ENCODE results near the gene CEP162. TPM values are rescaled to one million over a fixed set of nuclear protein-coding genes. Genes with fewer than 3 reads are reported as not detected.
"Not testable (repeated sequence)": the region's sequence is repeated elsewhere in the genome, so short reads cannot be mapped to it uniquely, and the experiment has no call there.

CEP162 gene
- total and polyA plus RNA-seq, 5 experiments from 2014 or later = 2.4 to 9.4 (median 7.7) TPM

GRCh38 chr6:84089081-84089480 is 138.4 kb downstream of the CEP162 start:
- Mint-ChIP-seq H3K36me3 (no peaks in the 10 kb centered on the region), H3K27me3 (peaks cover 1 to 18% (median 7%) of the 10 kb centered on the region in 5 donors), H3K4me3 (no peak overlapping the region), H3K27ac (no peak overlapping the region), H3K4me1 (peaks cover 0 to 2% (median 0%) of the 10 kb centered on the region in 4 donors), H3K9me3 (peaks cover 0 to 3% (median 0%) of the 10 kb centered on the region in 9 donors)
- no peak for ATAC-seq
- DNase-seq = no peak
- POLR2A ChIA-PET = no interaction called here

GRCh38 chr6:84086545-84087429 is 140.7 kb downstream of the CEP162 start:
- POLR2A ChIA-PET = no interaction called here
- no peak overlapping the region for H3K4me3 Mint-ChIP-seq
- peaks cover 0 to 2% (median 0%) of the 10 kb centered on the region in 4 donors for H3K4me1 Mint-ChIP-seq

GRCh38 chr6:84086056-84086455 is 141.4 kb downstream of the CEP162 start:
- H3K4me1 Mint-ChIP-seq = peaks cover 0 to 2% (median 0%) of the 10 kb centered on the region in 4 donors
- no peaks in the 10 kb centered on the region for H3K36me3 Mint-ChIP-seq
- ATAC-seq (no peak), DNase-seq (no peak)
- H3K4me3 Mint-ChIP-seq = no peak overlapping the region
- H3K9me3 Mint-ChIP-seq = peaks cover 0 to 3% (median 0%) of the 10 kb centered on the region in 9 donors
- POLR2A ChIA-PET = no interaction called here
- peaks cover 0 to 16% (median 5%) of the 10 kb centered on the region in 5 donors for H3K27me3 Mint-ChIP-seq
- no peak overlapping the region for H3K27ac Mint-ChIP-seq

More at GRCh38 chr6:84086545-84087429, 140.7 kb downstream of the CEP162 start:
- Mint-ChIP-seq H3K27ac (no peak overlapping the region), H3K27me3 (peaks cover 0 to 16% (median 6%) of the 10 kb centered on the region in 5 donors), H3K36me3 (no peaks in the 10 kb centered on the region), H3K9me3 (peaks cover 0 to 2% (median 0%) of the 10 kb centered on the region in 9 donors)
- DNase-seq = no peak
- ATAC-seq = no peak

GRCh38 chr6:84084705-84085104 is 142.7 kb downstream of the CEP162 start:
- POLR2A ChIA-PET, H3K27ac Mint-ChIP-seq: not testable (repeated sequence)

GRCh38 chr6:84082689-84083265 is 144.7 kb downstream of the CEP162 start:
- H3K27ac Mint-ChIP-seq = no peak overlapping the region
- ATAC-seq = no peak

More at GRCh38 chr6:84084705-84085104, 142.7 kb downstream of the CEP162 start:
- peaks cover 0 to 18% (median 5%) of the 10 kb centered on the region in 5 donors for H3K27me3 Mint-ChIP-seq
- H3K9me3 Mint-ChIP-seq, H3K4me3 Mint-ChIP-seq, H3K36me3 Mint-ChIP-seq, H3K4me1 Mint-ChIP-seq, ATAC-seq, DNase-seq: not testable (repeated sequence)

GRCh38 chr6:84081222-84081621 is 146.2 kb downstream of the CEP162 start:
- Mint-ChIP-seq H3K4me1 (peaks cover 0 to 2% (median 0%) of the 10 kb centered on the region in 4 donors), H3K27me3 (peaks cover 0 to 17% (median 6%) of the 10 kb centered on the region in 5 donors), H3K9me3 (peaks cover 0 to 3% (median 0%) of the 10 kb centered on the region in 9 donors), H3K4me3 (no peak overlapping the region), H3K27ac (no peak overlapping the region), H3K36me3 (no peaks in the 10 kb centered on the region)
- ATAC-seq (no peak), DNase-seq (no peak)
- POLR2A ChIA-PET = no interaction called here

More at GRCh38 chr6:84082689-84083265, 144.7 kb downstream of the CEP162 start:
- Mint-ChIP-seq H3K27me3 (peaks cover 0 to 18% (median 7%) of the 10 kb centered on the region in 5 donors), H3K4me3 (no peak overlapping the region), H3K4me1 (peaks cover 0 to 2% (median 0%) of the 10 kb centered on the region in 4 donors), H3K9me3 (peaks cover 0 to 3% (median 0%) of the 10 kb centered on the region in 9 donors), H3K36me3 (no peaks in the 10 kb centered on the region)
- POLR2A ChIA-PET = no interaction called here
- DNase-seq = no peak

- no peak for DNase-seq
- POLR2A ChIA-PET = no interaction called here
- H3K9me3 Mint-ChIP-seq = peaks cover 0 to 5% (median 0%) of the 10 kb centered on the region in 9 donors
- H3K36me3 Mint-ChIP-seq = no peaks in the 10 kb centered on the region
- no peak overlapping the region for H3K4me3 Mint-ChIP-seq
- H3K27me3 Mint-ChIP-seq = peaks cover 5 to 27% (median 13%) of the 10 kb centered on the region in 5 donors
- H3K4me1 Mint-ChIP-seq = no peaks in the 10 kb centered on the region
- no peak for ATAC-seq
- H3K27ac Mint-ChIP-seq = no peak overlapping the region
These were observed 149.1 kb downstream of the CEP162 start for GRCh38 chr6:84078335-84078734.

GRCh38 chr6:84077645-84078044 is 149.8 kb downstream of the CEP162 start:
- H3K27me3 Mint-ChIP-seq = peaks cover 3 to 27% (median 10%) of the 10 kb centered on the region in 5 donors
- H3K4me1 Mint-ChIP-seq = no peaks in the 10 kb centered on the region
- H3K36me3 Mint-ChIP-seq = no peaks in the 10 kb centered on the region
- no peak overlapping the region for H3K27ac Mint-ChIP-seq
- DNase-seq (no peak), ATAC-seq (no peak)
- H3K4me3 Mint-ChIP-seq = no peak overlapping the region
- peaks cover 0 to 10% (median 0%) of the 10 kb centered on the region in 9 donors for H3K9me3 Mint-ChIP-seq
- POLR2A ChIA-PET = no interaction called here

GRCh38 chr6:84074988-84075781 is 152.3 kb downstream of the CEP162 start:
- peaks cover 0 to 8% (median 0%) of the 10 kb centered on the region in 3 donors for H3K36me3 Mint-ChIP-seq
- POLR2A ChIA-PET = no interaction called here
- peaks cover 3 to 33% (median 12%) of the 10 kb centered on the region in 5 donors for H3K27me3 Mint-ChIP-seq
- H3K4me3 Mint-ChIP-seq = no peak overlapping the region
- no peaks in the 10 kb centered on the region for H3K4me1 Mint-ChIP-seq
- DNase-seq = no peak
- peaks cover 0 to 28% (median 4%) of the 10 kb centered on the region in 9 donors for H3K9me3 Mint-ChIP-seq
- no peak overlapping the region for H3K27ac Mint-ChIP-seq
- no peak for ATAC-seq

Other genes with a start within 250 kb of the CEP162 start
- gene MRAP2, start 193.9 kb downstream of the CEP162 start, total RNA-seq = not detected
- not detected for gene MRAP2, start 193.9 kb downstream of the CEP162 start, polyA plus RNA-seq